DMS153 treated with DMSO at 0.1 percent for 48 hours (cell line): ENCODE measurements around the gene BCL2L1.
"Not testable (repeated sequence)": the region's sequence is repeated elsewhere in the genome, so short reads cannot be mapped to it uniquely, and the experiment has no call there.

ENCODE experiments used
- DNase-seq: peaks from one replicate; lab custom pipeline; 2025; ENCODE audit not compliant: unreplicated experiment; lab: John Stamatoyannopoulos, UW

Gene BCL2L1

GRCh38 chr20:31722257-31723068 lies at the start of gene BCL2L1:
TSS of gene BCL2L1 (minus strand) at chr20:31722868. CDS start at chr20:31722218, 650 bp downstream.
- peak; percentile 68 for DNase-seq

GRCh38 chr20:31770243-31770642 lies 47.6 kb upstream of the BCL2L1 start:
- DNase-seq: no peak

DNA sequence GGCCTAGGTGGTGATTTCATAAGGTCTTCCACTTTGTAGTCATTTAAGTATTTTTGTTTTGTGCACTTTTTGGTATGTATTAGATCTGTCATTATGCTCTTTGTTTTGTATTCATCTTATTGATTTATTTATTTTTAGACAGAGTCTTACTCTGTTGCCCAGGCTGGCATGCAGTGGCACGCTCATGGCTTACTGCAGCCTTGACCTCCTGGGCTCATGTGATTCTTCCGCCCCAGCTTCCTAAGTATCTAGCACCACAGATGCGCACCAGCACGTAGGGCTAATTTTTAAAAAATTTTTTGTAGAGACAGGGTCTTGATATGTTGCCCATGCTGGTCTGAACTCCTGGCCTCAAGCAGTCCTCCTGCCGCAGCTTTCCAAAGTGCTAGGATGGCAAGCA lies 47.0 kb upstream of the BCL2L1 start:
- DNase-seq: no peak

DNA sequence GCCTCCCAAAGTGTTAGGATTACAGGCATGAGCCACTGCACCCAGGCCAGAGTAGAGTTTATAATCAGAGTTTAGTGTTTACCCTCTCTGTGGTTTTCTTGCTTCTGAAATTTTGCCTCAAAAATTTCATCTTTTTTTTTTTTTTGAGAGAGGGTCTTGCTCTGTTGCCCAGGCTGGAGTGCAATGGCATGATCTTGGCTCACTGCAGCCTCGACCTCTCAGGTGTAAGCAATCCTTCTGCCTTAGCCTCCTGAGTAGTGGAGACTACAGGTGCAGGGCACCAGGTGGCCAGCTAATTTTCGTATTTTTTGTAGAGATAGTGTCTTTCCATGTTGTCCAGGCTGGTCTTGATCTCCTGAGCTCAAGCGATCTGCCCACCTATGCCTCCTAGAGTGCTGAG lies 45.1 kb upstream of the BCL2L1 start:
- no peak for DNase-seq

DNA sequence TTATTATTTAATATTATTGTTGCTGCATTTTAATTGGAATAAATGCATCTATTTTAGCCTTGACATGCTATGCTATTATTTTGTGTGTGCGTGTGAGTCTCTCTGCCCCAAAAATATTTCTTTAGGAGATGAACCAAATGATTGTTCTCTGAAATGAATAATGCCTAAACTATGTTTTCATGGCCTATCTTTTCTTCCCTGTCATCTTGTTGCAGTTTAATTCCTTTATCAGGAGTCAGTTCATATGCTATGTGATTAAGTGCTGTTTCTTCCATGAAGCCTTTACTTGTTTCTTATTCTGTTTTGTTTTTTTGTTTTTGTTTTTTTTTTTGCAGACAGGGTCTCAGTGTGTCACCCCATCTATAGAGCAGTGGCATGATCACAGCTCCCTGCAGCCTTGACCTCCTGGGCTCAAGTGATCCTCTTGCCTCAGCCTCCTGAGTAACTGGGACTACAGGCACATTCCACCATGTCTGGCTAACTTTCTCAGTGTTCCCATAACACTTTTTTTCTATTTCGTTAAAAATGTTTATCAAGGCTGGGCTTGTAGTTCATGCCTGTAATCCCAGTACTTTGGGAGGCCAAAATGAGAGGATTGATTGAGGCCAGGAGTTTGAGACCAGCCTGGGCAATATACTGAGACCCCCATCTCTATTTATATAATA lies 42.1 kb upstream of the BCL2L1 start:
- DNase-seq: no peak

DNA sequence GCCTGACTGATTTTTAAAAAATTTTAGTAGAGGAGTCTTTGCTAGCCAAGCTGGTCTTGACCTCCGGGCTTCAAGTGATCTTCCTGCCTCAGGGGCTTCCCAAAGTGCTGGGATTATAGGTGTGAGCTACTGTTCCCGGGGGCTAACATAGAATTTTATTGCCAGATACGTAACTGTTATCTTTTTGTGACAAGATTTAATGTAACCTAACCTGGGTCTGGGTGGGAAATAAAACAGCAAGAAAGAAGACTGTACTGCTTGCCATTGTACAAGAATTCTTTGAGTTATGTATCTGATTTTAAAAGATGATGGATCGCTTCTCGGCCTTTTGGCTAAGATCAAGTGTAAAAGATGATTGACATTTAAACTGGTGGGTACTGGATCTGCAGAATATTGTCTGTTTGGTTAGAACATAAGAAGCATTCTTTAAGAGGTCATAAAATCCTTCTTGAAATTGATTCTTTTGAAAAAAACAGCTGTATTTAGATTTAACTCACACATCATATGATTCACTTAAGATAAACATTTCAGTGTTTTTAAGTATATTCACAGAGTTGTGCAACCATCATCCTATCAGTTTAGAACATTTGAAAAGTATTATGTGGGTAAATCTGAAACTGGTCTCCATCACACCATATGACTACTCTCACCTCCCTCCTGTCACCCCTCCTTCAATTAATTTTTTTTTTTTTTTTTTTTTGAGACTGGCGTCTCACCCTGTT lies 38.0 kb upstream of the BCL2L1 start:
- no peak for DNase-seq

DNA sequence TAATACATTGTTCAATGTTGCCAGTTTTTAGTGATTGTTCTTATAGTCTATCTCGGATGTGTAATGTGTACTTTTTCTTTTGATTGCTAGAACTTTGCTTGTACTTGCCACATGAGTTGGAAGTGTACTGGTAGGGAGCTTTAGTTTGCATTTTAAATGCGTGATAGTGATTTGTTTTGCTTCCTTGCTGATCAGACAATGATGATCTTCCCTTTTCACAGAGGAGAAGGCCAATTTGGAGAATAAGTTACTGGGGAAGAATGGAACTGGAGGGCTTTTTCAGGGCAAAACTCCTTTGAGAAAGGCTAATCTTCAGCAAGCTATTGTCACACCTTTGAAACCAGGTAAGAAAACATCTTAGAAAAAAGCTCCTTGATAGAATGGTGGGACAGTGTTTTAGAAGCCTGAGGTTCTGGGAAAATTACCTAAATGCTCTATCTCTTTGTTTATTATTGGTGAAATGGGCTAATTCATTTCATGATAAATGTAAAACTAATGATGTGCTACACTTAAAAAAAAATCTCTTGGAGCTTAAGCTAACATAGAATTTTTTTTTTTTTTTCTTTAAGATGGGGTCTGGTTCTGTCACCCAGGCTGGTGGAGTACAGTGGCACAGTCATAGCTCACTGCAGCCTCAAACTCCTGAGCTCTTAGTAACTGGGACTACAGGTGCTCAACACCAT lies 37.3 kb upstream of the BCL2L1 start:
- DNase-seq: no peak

DNA sequence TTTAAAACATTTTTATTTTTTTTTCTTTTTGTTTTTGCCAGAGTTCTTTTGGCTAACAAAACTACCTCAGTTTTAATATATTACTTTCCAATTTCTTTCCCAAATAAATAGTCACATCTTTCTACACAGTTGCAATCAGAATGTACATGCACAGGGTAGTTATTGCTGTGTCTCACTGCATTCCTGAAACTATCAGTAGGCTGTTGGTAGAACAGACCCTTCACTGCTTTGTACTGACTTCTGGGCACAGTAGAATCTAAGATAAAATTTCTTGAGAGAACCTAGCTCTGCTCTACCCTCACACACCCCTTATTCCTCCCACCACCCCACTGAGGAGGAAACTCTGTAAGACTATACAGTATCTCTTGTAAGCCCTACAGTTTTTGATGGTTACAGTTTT lies 36.3 kb upstream of the BCL2L1 start:
- no peak for DNase-seq

- no peak for DNase-seq
Measured at GRCh38 chr20:31758521-31758920, 35.9 kb upstream of the BCL2L1 start.

GRCh38 chr20:31757254-31757653 lies 34.6 kb upstream of the BCL2L1 start:
- no peak for DNase-seq

- DNase-seq: no peak
Measured at GRCh38 chr20:31751126-31751525, 28.5 kb upstream of the BCL2L1 start.

DNA sequence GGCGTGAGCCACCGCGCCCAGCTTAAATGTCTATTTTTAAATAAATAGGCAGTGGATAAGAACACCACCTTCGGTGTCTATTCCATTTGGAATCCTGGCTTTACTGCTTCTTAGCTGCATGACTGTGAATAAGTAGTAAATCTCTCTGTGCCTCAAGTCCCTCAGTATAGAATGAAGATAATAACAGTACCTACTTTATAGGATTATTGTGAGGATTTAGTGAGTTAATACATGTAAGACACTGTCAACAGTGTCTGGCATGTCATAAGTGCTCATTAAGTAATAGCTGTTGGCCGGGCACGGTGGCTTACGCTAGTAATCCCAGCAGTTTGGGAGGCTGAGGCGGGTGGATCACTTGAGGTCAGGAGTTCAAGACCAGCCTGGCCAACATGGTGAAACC lies 26.6 kb upstream of the BCL2L1 start:
- no peak for DNase-seq

GRCh38 chr20:31747640-31748039 lies 25.0 kb upstream of the BCL2L1 start:
- no peak for DNase-seq

DNA sequence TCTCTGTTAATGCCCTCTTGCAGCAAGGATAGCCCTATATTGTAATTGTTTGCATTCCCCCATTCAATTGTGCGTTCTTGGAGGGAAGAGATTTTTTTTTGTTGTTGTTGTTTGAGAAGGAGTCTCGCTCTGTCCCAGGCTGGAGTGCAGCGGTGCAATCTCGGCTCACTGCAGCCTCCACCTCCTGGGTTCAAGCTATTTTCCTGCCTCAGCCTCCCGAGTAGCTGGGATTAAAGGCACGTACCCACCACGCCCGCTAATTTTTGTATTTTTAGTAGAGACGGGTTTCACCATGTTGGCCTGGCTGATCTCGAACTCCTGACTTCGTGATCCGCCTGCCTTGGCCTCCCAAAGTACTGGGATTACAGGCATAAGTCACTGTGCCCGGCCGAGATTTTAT lies 24.4 kb upstream of the BCL2L1 start:
- DNase-seq: not testable (repeated sequence)

- DNase-seq: no peak
Measured at GRCh38 chr20:31746068-31746878, 23.6 kb upstream of the BCL2L1 start.

GRCh38 chr20:31740656-31741323 lies 18.1 kb upstream of the BCL2L1 start:
- no peak for DNase-seq

DNA sequence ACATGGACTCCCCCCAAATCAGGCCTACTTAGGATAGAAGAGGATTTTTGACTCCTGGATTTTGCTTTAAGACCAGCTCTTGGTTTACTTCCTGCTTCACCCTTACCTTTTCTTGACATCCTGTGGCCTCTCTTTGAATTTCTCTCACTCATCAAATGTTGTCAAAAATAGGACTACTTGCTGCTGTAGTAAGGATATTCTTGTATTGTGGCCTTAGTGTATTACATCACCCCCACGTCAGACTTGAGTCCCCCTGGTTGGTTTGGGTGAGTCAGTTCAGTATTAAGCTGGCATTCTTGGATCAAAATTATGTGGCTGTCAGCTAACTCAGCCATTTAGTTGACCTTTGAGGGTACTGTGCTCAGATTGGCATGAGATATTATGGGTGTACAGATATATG lies 17.5 kb upstream of the BCL2L1 start:
- no peak for DNase-seq

- no peak for DNase-seq
Measured at GRCh38 chr20:31739550-31739977, 16.9 kb upstream of the BCL2L1 start.

DNA sequence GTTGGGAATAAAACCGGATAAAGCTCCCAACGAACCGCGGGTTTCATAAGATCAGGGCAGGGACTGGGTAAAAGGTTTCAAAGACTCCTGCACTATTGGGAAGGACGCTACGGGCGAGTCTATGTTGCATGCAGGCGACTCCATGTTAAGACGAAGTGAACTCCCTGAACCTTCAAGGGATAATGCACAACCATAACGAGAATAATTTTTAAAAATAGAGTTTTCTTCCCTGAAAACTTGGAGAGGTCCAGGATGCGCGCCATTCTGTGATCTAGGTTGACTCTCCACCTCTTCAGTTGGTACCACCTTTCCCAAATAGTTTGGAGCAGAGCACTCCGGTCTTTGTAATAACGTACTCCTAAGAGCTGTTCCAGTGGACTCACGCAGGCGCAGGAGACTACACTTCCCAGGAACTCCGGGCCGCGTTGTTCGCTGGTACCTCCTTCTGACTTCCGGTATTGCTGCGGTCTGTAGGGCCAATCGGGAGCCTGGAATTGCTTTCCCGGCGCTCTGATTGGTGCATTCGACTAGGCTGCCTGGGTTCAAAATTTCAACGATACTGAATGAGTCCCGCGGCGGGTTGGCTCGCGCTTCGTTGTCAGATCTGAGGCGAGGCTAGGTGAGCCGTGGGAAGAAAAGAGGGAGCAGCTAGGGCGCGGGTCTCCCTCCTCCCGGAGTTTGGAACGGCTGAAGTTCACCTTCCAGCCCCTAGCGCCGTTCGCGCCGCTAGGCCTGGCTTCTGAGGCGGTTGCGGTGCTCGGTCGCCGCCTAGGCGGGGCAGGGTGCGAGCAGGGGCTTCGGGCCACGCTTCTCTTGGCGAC lies 16.3 kb upstream of the BCL2L1 start, which contains the start of gene TPX2:
TPX2 (plus strand) TSS at position 562 of the 821 bp plus-strand sequence. CDS start 18,187 bp downstream, outside the sequence.
- DNase-seq: peak; percentile 96
